Measurements from ENCODE around the gene GUCY1A2.

Gene GUCY1A2

GRCh38 chr11:106714199-106714598 is 304.1 kb downstream of the GUCY1A2 start:
- no peak overlapping the region for H2AFZ ChIP-seq (ENCODE audit: low read depth)

GRCh38 chr11:106708348-106708747 is 309.9 kb downstream of the GUCY1A2 start:
- H4K20me1 ChIP-seq (ENCODE audit: insufficient read depth): no peaks in the 10 kb centered on the region
- no peak overlapping the region for H3K4me2 ChIP-seq
- no peaks in the 10 kb centered on the region for H3K4me1 ChIP-seq (ENCODE audit: low read depth, poor library complexity, severe bottlenecking)
- H3K9ac ChIP-seq: no peak overlapping the region
- no peak overlapping the region for H3K27ac ChIP-seq
- H3K36me3 ChIP-seq (ENCODE audit: insufficient read depth): no peaks in the 10 kb centered on the region
- H3K27me3 ChIP-seq (ENCODE audit: insufficient read depth, low read depth): no peaks in the 10 kb centered on the region
- no peak overlapping the region for H3K4me3 ChIP-seq (IDR thresholded peaks at IDR 0.05; ENCODE audit: insufficient read depth, low read depth, low read length)
- H2AFZ ChIP-seq (ENCODE audit: low read depth): no peak overlapping the region
- no peaks in the 10 kb centered on the region for H3K79me2 ChIP-seq (ENCODE audit: insufficient read depth, low read depth)
- TF ChIP-seq CTCF (conservative IDR thresholded peaks at IDR 0.05; ENCODE audit: low read depth, low read length): no peak

More at GRCh38 chr11:106714199-106714598, 304.1 kb downstream of the GUCY1A2 start:
- no peak overlapping the region for H3K9ac ChIP-seq
- H3K27me3 ChIP-seq (ENCODE audit: insufficient read depth, low read depth): no peaks in the 10 kb centered on the region
- no peak overlapping the region for H3K4me3 ChIP-seq (IDR thresholded peaks at IDR 0.05; ENCODE audit: insufficient read depth, low read depth, low read length)
- H3K36me3 ChIP-seq (ENCODE audit: insufficient read depth): no peaks in the 10 kb centered on the region
- H3K79me2 ChIP-seq (ENCODE audit: insufficient read depth, low read depth): no peaks in the 10 kb centered on the region
- TF ChIP-seq CTCF (conservative IDR thresholded peaks at IDR 0.05; ENCODE audit: low read depth, low read length): no peak
- no peaks in the 10 kb centered on the region for H4K20me1 ChIP-seq (ENCODE audit: insufficient read depth)
- no peaks in the 10 kb centered on the region for H3K4me1 ChIP-seq (ENCODE audit: low read depth, poor library complexity, severe bottlenecking)
- no peak overlapping the region for H3K4me2 ChIP-seq
- no peak overlapping the region for H3K27ac ChIP-seq

- Histone ChIP-seq H3K4me3 (IDR thresholded peaks at IDR 0.05; ENCODE audit: insufficient read depth, low read depth, low read length) (no peak overlapping the region), H3K4me1 (ENCODE audit: low read depth, poor library complexity, severe bottlenecking) (no peaks in the 10 kb centered on the region), H3K79me2 (ENCODE audit: insufficient read depth, low read depth) (no peaks in the 10 kb centered on the region), H3K4me2 (no peak overlapping the region), H3K27ac (no peak overlapping the region), H2AFZ (ENCODE audit: low read depth) (no peak overlapping the region), H3K36me3 (ENCODE audit: insufficient read depth) (no peaks in the 10 kb centered on the region), H3K9ac (no peak overlapping the region), H3K27me3 (ENCODE audit: insufficient read depth, low read depth) (no peaks in the 10 kb centered on the region), H4K20me1 (ENCODE audit: insufficient read depth) (no peaks in the 10 kb centered on the region)
- no peak for TF ChIP-seq CTCF (conservative IDR thresholded peaks at IDR 0.05; ENCODE audit: low read depth, low read length)
Measured at GRCh38 chr11:106706355-106706754, 311.9 kb downstream of the GUCY1A2 start.

GRCh38 chr11:106702805-106703204 is 315.5 kb downstream of the GUCY1A2 start:
- Histone ChIP-seq H3K27me3 (ENCODE audit: insufficient read depth, low read depth) (no peaks in the 10 kb centered on the region), H3K79me2 (ENCODE audit: insufficient read depth, low read depth) (no peaks in the 10 kb centered on the region), H3K36me3 (ENCODE audit: insufficient read depth) (no peaks in the 10 kb centered on the region), H3K4me3 (IDR thresholded peaks at IDR 0.05; ENCODE audit: insufficient read depth, low read depth, low read length) (no peak overlapping the region), H3K4me2 (no peak overlapping the region), H4K20me1 (ENCODE audit: insufficient read depth) (no peaks in the 10 kb centered on the region), H3K9ac (no peak overlapping the region), H3K27ac (no peak overlapping the region), H2AFZ (ENCODE audit: low read depth) (no peak overlapping the region), H3K4me1 (ENCODE audit: low read depth, poor library complexity, severe bottlenecking) (no peaks in the 10 kb centered on the region)
- TF ChIP-seq CTCF (conservative IDR thresholded peaks at IDR 0.05; ENCODE audit: low read depth, low read length): no peak
